GM13976 (cell line): ENCODE measurements around the gene SH3PXD2B.
"Not testable (repeated sequence)": the region's sequence is repeated elsewhere in the genome, so short reads cannot be mapped to it uniquely, and the experiment has no call there.

Experiments used
- DNase-seq: peaks from one replicate; pipeline ENCODE4 v3.0.0; 2012; ENCODE audit warnings: low spot score
- in situ Hi-C: fragments of 300-500 bp; cut with MboI; formaldehyde crosslinking; loops from one replicate; pipeline ENCODE4 v1.12.0; 2022; ENCODE audit warnings: low sequenced_read_pairs, mixed read lengths, inconsistent platforms; ENCODE audit not compliant: unreplicated experiment
- TF ChIP-seq, protein P1 (sequence below): IDR thresholded peaks from 2 replicates; pipeline ENCODE4 v1.5.1; 2012; ENCODE audit warnings: borderline replicate concordance, mild to moderate bottlenecking; ENCODE audit not compliant: insufficient read depth; ENCODE audit errors: extremely low read depth, missing control alignments, control extremely low read depth

Gene SH3PXD2B

GRCh38 chr5:172399336-172399735, 55.0 kb downstream of the SH3PXD2B start:
- in situ Hi-C loops, result no loop called here
- no peak for DNase-seq
- TF ChIP-seq, protein P1, sequence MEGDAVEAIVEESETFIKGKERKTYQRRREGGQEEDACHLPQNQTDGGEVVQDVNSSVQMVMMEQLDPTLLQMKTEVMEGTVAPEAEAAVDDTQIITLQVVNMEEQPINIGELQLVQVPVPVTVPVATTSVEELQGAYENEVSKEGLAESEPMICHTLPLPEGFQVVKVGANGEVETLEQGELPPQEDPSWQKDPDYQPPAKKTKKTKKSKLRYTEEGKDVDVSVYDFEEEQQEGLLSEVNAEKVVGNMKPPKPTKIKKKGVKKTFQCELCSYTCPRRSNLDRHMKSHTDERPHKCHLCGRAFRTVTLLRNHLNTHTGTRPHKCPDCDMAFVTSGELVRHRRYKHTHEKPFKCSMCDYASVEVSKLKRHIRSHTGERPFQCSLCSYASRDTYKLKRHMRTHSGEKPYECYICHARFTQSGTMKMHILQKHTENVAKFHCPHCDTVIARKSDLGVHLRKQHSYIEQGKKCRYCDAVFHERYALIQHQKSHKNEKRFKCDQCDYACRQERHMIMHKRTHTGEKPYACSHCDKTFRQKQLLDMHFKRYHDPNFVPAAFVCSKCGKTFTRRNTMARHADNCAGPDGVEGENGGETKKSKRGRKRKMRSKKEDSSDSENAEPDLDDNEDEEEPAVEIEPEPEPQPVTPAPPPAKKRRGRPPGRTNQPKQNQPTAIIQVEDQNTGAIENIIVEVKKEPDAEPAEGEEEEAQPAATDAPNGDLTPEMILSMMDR, result no peak

DNA sequence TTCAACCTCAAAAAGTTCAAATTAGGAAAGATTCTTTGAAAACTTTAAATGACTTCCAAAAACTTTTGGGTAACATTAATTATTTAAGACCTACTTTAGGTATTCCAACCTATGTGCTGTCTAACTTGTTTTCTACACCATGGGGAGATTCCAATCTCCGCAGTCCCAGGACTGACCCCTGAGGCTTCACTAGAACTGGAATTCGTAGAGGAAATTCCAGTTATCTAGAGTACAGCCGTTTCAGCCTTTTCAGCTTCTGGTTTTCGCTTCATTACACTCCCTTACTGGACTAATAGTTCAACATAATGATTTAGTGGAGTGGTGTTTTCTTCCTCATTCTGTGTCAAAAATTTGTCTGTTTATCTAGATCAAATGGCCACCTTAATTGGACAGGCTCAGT, 55.7 kb downstream of the SH3PXD2B start:
- in situ Hi-C loops, result not testable (repeated sequence)

DNA sequence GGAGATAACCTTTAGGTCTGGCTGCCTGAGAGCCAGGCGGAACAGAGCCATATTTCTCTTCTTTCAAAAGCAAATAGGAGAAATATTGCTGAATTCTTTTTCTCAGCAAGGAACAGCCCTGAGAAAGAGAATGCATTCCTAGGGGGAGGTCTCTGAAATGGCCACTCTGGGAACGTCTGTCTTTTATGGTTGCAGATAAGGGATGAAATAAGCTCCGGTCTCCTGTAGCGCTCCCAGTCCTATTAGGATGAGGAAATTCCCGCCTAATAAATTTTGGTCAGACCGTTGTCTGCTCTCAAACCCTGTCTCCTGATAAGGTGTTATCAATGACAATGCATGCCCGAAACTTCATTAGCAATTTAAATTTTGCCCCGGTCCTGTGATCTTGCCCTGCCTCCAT, 57.3 kb downstream of the SH3PXD2B start:
- in situ Hi-C loops, DNase-seq: not testable (repeated sequence)

More for the DNA sequence above, 55.7 kb downstream of the SH3PXD2B start:
- DNase-seq, result not testable (repeated sequence)

DNA sequence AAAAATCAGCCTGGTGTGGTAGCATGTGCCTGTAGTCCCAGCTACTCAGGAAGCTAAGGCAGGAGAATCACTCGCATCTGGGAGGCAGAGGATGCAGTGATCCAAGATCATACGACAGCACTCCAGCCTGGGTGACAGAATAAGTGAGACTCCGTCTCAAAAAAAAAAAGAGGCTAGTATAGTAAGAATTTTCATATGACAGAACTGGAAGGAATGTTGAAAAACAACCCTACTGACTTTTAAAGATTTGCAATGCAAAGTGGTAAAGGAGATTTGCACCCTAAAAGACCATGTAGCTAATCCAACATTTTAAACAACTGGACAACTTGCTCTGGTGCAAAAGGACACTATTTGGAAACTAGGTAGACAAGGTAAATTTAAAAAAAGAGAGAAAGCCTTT, 58.1 kb downstream of the SH3PXD2B start:
- no peak for DNase-seq
- in situ Hi-C loops, result no loop called here
- TF ChIP-seq, protein P1, result no peak

- TF ChIP-seq, protein P1, result no peak
- in situ Hi-C loops, result no loop called here
- no peak for DNase-seq
Measured at GRCh38 chr5:172395483-172395882, 58.8 kb downstream of the SH3PXD2B start.

GRCh38 chr5:172389578-172390112, 64.7 kb downstream of the SH3PXD2B start:
- in situ Hi-C loops, result no loop called here
- no peak for DNase-seq
- TF ChIP-seq, protein P1, result no peak

GRCh38 chr5:172388246-172388733, 66.0 kb downstream of the SH3PXD2B start:
- no peak for DNase-seq
- in situ Hi-C loops, result no loop called here
- TF ChIP-seq, protein P1, result no peak

DNA sequence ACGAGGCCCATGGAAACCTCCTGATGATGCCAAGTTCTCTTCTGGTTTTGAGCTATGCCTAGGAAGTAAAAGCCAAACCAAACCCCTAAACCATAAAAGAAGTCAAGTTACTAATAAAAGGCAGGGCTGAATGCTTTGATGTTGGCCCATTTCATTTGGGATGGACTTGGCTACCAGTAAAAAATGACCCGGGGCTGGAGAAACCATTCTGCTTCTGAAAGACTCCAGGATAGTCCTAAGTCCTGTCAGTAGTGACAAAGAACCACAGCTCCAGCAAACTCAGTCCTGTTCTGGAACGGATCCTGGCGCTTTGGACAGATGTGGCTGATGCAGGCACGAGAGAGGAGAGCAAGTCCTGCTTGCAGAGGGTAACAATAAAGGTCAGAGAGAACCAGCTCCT, 68.6 kb downstream of the SH3PXD2B start:
- no peak for DNase-seq
- TF ChIP-seq, protein P1, result no peak
- in situ Hi-C loops, result no loop called here
